ENCODE results near the gene HECTD3.
"Not testable (repeated sequence)": the region's sequence is repeated elsewhere in the genome, so short reads cannot be mapped to it uniquely, and the experiment has no call there.

The HECTD3 gene

GRCh38 chr1:44976252-44976651, 34.9 kb downstream of the HECTD3 start:
- Mint-ChIP-seq H3K36me3 (peaks cover 26% of the 10 kb centered on the region), H3K27ac (no peak overlapping the region), H3K27me3 (no peaks in the 10 kb centered on the region), H3K4me1 (ENCODE audit: low read depth) (peaks cover 10% of the 10 kb centered on the region), H3K9me3 (ENCODE audit: low read depth) (no peaks in the 10 kb centered on the region), H3K4me3 (no peak overlapping the region)

GRCh38 chr1:44973645-44974044, 37.5 kb downstream of the HECTD3 start:
- H3K4me3 Mint-ChIP-seq: no peak overlapping the region
- peaks cover 12% of the 10 kb centered on the region for H3K4me1 Mint-ChIP-seq (ENCODE audit: low read depth)
- no peaks in the 10 kb centered on the region for H3K27me3 Mint-ChIP-seq
- no peak overlapping the region for H3K27ac Mint-ChIP-seq
- peaks cover 26% of the 10 kb centered on the region for H3K36me3 Mint-ChIP-seq
- no peaks in the 10 kb centered on the region for H3K9me3 Mint-ChIP-seq (ENCODE audit: low read depth)

- Mint-ChIP-seq H3K4me1 (ENCODE audit: low read depth) (peaks cover 12% of the 10 kb centered on the region), H3K27ac (no peak overlapping the region)
Observed at GRCh38 chr1:44970317-44970716, 40.8 kb downstream of the HECTD3 start.

GRCh38 chr1:44964396-44964795, 46.7 kb downstream of the HECTD3 start:
- Mint-ChIP-seq H3K4me3 (no peak overlapping the region), H3K4me1 (ENCODE audit: low read depth) (peaks cover 5% of the 10 kb centered on the region), H3K36me3 (peaks cover 10% of the 10 kb centered on the region), H3K27me3 (no peaks in the 10 kb centered on the region), H3K27ac (no peak overlapping the region), H3K9me3 (ENCODE audit: low read depth) (no peaks in the 10 kb centered on the region)

More at GRCh38 chr1:44970317-44970716, 40.8 kb downstream of the HECTD3 start:
- H3K4me3 Mint-ChIP-seq: no peak overlapping the region
- H3K36me3 Mint-ChIP-seq: peaks cover 7% of the 10 kb centered on the region
- H3K27me3 Mint-ChIP-seq: no peaks in the 10 kb centered on the region
- H3K9me3 Mint-ChIP-seq (ENCODE audit: low read depth): no peaks in the 10 kb centered on the region

GRCh38 chr1:44962729-44963128, 48.4 kb downstream of the HECTD3 start:
- Mint-ChIP-seq H3K9me3 (ENCODE audit: low read depth) (no peaks in the 10 kb centered on the region), H3K27ac (no peak overlapping the region), H3K36me3 (peaks cover 10% of the 10 kb centered on the region)

GRCh38 chr1:44962022-44962421, 49.1 kb downstream of the HECTD3 start:
- H3K9me3 Mint-ChIP-seq (ENCODE audit: low read depth); H3K27ac Mint-ChIP-seq; H3K4me1 Mint-ChIP-seq (ENCODE audit: low read depth); H3K4me3 Mint-ChIP-seq; H3K27me3 Mint-ChIP-seq: not testable (repeated sequence)
- peaks cover 10% of the 10 kb centered on the region for H3K36me3 Mint-ChIP-seq

More at GRCh38 chr1:44962729-44963128, 48.4 kb downstream of the HECTD3 start:
- Mint-ChIP-seq H3K4me1 (ENCODE audit: low read depth) (peaks cover 2% of the 10 kb centered on the region), H3K4me3 (no peak overlapping the region), H3K27me3 (no peaks in the 10 kb centered on the region)

GRCh38 chr1:44957566-44957965, 53.6 kb downstream of the HECTD3 start:
- H3K36me3 Mint-ChIP-seq: peaks cover 13% of the 10 kb centered on the region

GRCh38 chr1:44956077-44956476, 55.0 kb downstream of the HECTD3 start:
- H3K27me3 Mint-ChIP-seq; H3K4me3 Mint-ChIP-seq; H3K27ac Mint-ChIP-seq; H3K9me3 Mint-ChIP-seq (ENCODE audit: low read depth); H3K4me1 Mint-ChIP-seq (ENCODE audit: low read depth): not testable (repeated sequence)
- H3K36me3 Mint-ChIP-seq: peaks cover 11% of the 10 kb centered on the region

More at GRCh38 chr1:44957566-44957965, 53.6 kb downstream of the HECTD3 start:
- not testable (repeated sequence) for H3K27ac Mint-ChIP-seq; H3K9me3 Mint-ChIP-seq (ENCODE audit: low read depth); H3K27me3 Mint-ChIP-seq; H3K4me1 Mint-ChIP-seq (ENCODE audit: low read depth); H3K4me3 Mint-ChIP-seq

Data from activated naive CD8-positive, alpha-beta T cell (primary cell).